RKO (cell line): ENCODE data around the gene MAG.

ENCODE experiments used
- DNase-seq: peaks from one replicate; pipeline ENCODE4 v3.0.0-alpha.2; 2016; ENCODE audit warnings: low spot score

Gene MAG

DNA sequence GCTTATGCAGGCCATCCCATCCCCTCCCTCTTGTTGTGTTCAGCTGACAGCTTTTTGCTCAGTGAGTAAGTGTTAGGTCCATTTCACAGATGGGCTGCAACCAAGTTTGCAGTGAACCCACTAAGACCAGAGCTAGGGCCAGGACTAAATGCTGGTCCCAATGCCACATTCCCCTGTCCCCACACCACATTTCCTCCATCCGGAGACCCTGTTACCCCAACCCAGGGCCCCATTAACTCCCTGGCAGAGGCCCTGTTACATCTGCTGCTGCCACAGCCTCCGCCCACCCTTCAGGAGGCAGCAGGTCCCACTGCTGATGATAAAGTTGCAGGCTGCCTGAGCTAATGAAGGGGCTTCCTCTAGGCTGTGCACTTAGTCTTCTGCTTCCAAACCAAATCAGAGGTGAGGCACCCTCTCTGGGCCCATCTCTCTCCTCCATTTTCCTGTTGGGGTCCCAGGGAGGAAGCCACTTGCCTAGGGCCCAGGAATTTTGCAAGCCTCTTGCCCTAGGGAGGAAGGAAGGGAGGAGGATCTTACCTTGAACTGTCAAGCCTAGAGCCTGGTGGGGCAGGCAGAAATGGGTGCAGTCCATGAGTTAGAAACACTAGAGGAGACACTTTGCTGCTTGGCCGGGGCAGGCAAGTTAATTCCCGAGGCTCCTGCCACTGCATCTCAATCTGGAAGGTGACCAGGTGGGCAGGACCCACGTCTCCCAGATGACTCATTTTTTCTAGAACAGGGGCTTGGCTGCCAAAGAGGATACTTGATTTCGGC, 26.6 kb upstream of the MAG start:
- DNase-seq, result no peak

GRCh38 chr19:35265900-35266519, 26.0 kb upstream of the MAG start:
- DNase-seq, result no peak

GRCh38 chr19:35266520-35267352, 25.2 kb upstream of the MAG start:
- DNase-seq, result no peak

GRCh38 chr19:35267353-35267817, 24.6 kb upstream of the MAG start:
- DNase-seq, result peak; percentile 29

GRCh38 chr19:35267818-35268535, 24.0 kb upstream of the MAG start:
- DNase-seq, result peak; percentile 71

GRCh38 chr19:35268536-35269437, 23.2 kb upstream of the MAG start, which contains the start of gene USF2:
USF2 (plus strand) TSS chr19:35268962; CDS start chr19:35269102, 140 bp downstream.
- peak; percentile 80 for DNase-seq

DNA sequence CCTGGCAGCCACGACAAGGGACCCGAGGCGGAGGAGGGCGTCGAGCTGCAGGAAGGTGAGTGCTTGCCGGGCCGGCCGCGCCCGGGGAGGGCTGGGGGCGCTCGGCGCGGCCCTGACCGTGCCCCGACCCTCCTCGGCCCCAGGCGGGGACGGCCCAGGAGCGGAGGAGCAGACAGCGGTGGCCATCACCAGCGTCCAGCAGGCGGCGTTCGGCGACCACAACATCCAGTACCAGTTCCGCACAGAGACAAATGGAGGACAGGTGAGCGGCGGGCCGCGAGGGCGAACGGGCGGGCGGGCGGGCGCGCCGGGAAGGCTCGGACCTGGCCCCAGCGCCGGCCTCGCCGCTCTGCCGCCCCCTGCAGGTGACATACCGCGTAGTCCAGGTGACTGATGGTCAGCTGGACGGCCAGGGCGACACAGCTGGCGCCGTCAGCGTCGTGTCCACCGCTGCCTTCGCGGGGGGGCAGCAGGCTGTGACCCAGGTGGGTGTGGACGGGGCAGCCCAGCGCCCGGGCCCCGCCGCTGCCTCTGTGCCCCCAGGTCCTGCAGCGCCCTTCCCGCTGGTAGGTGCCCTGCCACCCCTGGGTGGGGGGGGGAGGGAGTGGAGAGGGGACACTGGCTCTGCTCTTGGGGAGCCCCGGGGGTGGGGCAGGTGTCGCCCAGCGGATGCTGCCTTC, 22.4 kb upstream of the MAG start:
- peak; percentile 82 for DNase-seq

- no peak for DNase-seq
Measured at GRCh38 chr19:35270381-35270811, 21.6 kb upstream of the MAG start.

- DNase-seq, result no peak
Measured at GRCh38 chr19:35271546-35271945, 20.4 kb upstream of the MAG start.

- no peak for DNase-seq
Measured at GRCh38 chr19:35272122-35272719, 19.7 kb upstream of the MAG start.

DNA sequence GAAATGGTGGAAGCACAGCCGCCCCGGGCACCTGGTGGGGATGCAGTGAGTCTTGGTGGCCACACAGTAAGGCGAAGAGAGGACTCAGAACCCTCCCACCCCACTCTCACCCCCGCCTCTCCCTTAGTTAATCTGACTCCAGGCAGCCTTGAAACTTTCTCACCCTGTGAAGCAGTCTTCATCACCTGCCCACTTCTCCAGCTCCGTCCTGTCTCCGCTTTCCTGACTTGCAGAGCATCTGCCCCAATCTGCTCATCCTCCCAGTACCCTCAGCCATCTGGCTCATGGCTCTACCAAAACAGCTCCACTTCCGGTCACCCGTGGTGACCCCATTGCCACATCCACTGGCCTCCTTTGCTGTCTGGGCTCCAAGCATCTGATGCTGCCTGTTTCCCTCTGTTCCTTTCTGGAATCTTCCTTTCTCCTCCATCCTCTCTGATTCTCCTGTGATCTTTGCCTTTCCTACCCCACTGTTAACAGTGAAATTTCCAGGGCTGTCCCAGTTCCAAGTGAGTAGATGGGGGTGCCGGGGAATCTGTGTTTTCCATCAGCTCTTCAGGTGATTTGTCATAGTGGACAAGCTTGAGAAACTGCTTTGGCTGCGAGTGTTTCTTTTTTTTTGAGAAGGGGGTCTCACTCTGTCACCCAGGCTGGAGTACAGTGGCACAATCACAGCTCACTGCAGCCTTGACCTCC, 18.9 kb upstream of the MAG start:
- no peak for DNase-seq

DNA sequence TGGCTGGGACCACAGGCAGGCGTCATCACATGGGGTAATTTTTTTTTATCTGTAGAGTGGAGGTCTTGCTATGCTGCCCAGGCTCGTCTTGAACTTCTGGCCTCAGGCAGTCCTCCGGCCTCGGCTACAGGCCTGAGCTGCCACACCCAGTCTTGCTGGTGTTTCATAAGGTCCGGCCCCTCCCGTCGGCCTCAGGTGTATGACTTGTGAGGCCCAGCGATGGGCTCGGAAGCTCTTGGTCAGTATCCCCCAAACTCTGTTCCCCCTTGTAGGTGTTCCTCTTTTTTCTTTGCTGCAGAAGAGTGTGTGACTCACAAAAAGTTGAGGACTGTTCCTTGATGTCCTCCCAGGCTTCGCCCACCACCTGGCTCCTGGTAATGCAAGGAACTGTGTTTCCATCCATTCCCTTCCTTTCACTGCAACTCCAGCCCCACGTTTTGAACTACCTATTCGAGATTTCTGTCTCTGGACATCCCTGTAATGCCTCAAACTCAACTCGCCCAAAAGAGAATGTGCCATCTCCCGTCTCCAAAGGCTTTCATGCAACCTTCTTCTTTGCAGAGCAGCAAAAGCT, 18.2 kb upstream of the MAG start:
- DNase-seq, result no peak

- DNase-seq, result no peak
Measured at GRCh38 chr19:35274323-35274722, 17.6 kb upstream of the MAG start.

GRCh38 chr19:35276706-35277281, 15.2 kb upstream of the MAG start:
- no peak for DNase-seq

DNA sequence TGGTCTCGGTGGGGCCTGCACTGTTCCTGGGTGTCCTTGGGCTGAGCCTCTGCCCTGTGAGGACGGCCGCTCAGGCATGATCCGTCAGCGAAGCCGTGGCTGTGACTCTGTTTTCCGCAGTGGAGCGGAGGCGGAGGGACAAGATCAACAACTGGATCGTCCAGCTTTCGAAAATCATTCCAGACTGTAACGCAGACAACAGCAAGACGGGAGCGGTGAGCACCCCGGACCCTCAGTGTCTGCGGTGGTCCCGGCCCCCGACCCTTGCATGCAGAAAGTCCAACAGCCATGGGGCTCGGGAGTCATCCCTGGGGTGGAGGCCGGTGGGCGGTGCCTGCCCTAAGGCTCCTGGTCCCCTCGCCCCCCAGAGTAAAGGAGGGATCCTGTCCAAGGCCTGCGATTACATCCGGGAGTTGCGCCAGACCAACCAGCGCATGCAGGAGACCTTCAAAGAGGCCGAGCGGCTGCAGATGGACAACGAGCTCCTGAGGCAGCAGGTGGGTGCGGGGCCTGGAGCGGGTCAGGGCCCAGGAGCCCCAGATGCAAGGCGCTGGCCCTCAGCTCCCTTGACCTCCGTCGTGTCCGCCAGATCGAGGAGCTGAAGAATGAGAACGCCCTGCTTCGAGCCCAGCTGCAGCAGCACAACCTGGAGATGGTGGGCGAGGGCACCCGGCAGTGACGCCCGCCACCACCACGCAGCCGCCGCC, 13.2 kb upstream of the MAG start:
- no peak for DNase-seq

DNA sequence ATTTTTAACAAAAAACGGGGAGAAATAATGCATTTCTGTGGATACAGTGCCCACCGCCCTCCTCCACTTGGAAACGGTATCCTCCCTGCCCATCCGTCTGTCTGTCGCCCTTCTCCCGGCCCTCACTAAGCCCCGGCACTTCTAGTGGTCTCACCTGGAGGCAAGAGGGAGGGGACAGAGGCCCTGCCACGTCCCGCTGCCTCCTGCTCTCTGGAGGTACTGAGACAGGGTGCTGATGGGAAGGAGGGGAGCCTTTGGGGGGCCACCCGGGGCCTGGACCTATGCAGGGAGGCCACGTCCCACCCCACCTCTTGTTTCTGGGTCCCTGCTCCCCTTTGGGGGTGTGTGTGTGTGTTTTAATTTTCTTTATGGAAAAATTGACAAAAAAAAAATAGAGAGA, 12.6 kb upstream of the MAG start:
- no peak for DNase-seq

DNA sequence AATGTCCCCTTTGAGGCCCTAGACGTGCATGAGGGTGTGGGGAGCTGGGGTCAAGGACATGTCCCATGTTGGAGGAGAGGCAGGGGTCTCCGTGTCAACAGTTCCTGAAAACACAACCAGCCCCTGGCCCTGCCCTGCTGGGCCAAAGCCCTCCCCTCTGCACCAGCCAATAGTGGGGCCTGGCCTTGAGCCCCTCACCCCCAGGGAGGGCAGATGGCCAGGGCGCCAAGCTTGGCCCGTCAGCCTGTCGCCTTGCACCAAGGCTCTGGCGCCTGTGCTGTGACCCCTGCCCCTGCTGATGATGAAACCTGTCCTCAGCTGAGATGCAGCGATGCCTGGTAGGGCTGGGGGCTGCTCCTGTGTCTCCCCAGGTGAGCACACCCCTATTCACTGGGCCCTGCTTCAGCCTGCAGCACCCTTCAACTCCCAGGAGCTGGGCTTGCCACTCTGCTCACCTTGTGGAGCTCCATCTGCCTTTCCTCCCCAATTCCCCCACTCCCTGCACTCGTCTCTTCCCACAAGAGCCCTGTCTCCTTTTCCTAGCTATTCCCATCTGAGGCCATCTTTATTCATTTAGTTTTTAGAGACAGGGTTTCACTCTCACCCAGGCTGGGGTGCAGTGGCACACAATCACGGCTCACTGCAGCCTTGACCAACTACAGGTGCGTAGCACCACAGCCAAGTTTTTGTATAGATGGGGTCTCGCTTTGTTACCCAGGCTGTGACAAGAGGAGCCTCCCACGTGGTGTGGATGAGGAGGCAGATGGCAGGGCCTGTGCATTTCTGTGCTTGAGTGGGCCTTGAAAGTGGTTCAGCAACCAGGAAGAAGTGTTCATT, 11.8 kb upstream of the MAG start:
- DNase-seq, result no peak
